NCI-H1694 (cell line): ENCODE results near the gene VEGFD.
"Not testable (repeated sequence)": the region's sequence is repeated elsewhere in the genome, so short reads cannot be mapped to it uniquely, and the experiment has no call there.

Source experiments
- DNase-seq: peaks from one replicate; lab custom pipeline; 2025; lab: John Stamatoyannopoulos, UW

The VEGFD gene

GRCh38 chrX:15358533-15358932 lies 25.7 kb downstream of the VEGFD start:
- no peak for DNase-seq

DNA sequence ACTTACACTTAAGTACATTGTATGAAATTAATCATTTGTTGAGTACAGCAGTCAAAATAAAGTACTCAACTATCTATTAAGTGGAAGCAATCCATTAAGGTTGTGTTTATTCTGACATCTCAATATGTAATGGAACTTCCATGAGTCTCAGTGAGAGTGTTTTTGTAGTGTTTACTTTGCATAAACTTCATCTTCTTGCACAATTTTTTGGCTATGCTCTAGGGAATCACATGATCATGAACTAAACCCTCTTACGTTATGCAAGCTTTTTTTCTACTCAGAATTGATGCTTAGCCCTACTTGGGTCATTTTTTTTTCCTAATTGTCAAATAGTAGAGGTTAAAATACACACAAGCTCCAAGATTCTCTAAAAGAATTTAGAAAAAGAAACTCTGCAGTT lies 27.8 kb downstream of the VEGFD start:
- DNase-seq: no peak

GRCh38 chrX:15350329-15350996 lies 33.8 kb downstream of the VEGFD start:
- DNase-seq: no peak

GRCh38 chrX:15349046-15349445 lies 35.2 kb downstream of the VEGFD start:
- DNase-seq: peak; percentile 77

- no peak for DNase-seq
Measured at GRCh38 chrX:15345976-15346375, 38.2 kb downstream of the VEGFD start.

- DNase-seq: no peak
Measured at GRCh38 chrX:15344106-15344505, 40.1 kb downstream of the VEGFD start.

DNA sequence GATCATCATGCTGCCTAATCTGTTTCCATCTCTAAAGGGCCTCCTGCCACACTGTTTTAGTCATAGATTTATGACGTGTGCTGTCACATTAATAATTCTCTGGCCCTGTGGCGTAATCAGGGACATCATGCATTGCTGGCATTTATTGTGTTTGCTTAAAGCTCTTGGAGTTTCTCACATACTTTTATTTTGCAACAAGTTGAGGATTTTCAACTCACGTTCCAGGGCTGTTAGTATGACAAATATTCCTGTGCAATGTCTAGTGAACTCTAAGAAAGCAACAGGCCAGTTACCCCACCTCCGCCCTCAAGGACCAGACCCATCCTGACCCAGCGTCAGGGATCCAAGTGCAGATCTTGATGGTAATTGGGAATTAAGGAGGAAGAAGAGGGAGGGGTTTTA lies 41.1 kb downstream of the VEGFD start:
- DNase-seq: no peak

DNA sequence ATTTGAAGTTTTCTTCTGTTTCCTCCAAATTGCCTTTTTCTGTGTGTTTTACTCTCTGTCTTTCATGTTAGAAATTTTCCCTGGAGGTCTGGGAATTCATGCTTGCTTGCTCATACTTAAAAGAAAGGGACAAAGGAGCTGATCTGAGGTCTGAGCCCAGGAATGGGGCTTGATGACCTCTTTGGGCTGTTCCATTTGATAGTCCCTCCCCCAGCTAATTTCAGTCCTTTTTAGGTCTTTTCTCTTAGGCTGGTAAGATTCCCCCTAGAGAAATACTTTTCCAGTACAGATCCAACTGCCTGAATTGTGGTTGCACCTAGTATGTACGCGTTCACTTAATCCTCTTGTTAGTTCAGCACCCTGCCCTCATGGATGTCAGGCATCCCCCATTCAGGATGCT lies 43.3 kb downstream of the VEGFD start:
- DNase-seq: no peak

GRCh38 chrX:15336023-15336413 lies 48.2 kb downstream of the VEGFD start:
- DNase-seq: no peak

- DNase-seq: peak; percentile 74
Measured at GRCh38 chrX:15335135-15336022, 48.8 kb downstream of the VEGFD start, which contains the start of gene PIGA. PIGA (minus strand) TSS chrX:15335523; CDS start chrX:15331930, 3,593 bp downstream.

DNA sequence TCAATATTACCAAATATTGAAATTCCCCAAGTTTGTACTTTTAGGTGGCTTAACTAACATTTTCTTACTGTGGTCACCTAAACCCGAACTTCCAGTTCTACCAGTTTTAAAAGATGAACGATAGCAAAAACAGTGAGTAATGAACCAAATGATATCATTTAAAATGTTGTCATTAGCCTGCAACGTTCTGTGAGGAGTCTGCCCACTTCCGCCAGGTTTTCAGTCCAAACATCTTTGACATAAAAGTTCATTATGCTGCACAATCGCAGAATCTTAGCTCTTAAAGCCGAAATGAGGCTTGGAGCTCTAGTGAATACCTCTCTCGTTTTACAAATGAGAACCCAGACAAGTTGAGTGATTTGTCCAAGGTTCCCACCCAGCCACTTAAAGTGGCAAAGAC lies 49.7 kb downstream of the VEGFD start:
- no peak for DNase-seq

- no peak for DNase-seq
Measured at GRCh38 chrX:15328821-15329220, 55.4 kb downstream of the VEGFD start.

- DNase-seq: no peak
Measured at GRCh38 chrX:15328131-15328530, 56.1 kb downstream of the VEGFD start.

- DNase-seq: no peak
Measured at GRCh38 chrX:15322472-15322871, 61.7 kb downstream of the VEGFD start.

- DNase-seq: no peak
Measured at GRCh38 chrX:15322072-15322471, 62.1 kb downstream of the VEGFD start.

- no peak for DNase-seq
Measured at GRCh38 chrX:15321447-15321846, 62.8 kb downstream of the VEGFD start.

- no peak for DNase-seq
Measured at GRCh38 chrX:15320297-15320696, 63.9 kb downstream of the VEGFD start.

DNA sequence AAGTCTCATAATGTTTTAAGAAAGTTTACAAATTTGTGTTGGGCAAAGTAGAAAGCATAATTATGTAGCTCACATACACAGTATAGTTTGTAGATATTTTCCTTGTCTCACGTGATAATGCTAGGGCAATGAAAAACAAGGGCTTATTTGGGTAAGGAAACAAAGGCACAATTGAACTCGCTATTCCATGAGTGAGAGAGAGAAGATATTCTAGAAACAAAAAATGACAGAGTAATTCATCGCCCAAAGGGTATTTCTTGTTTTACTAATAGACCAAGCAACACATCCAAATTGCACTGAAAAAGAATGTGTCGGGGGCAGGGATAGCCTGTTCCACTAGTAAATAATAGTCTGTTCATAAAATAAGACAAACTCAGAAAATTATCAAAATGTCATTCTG lies 65.1 kb downstream of the VEGFD start:
- DNase-seq: no peak

GRCh38 chrX:15315509-15315908 lies 68.7 kb downstream of the VEGFD start, which contains the start of gene ASB11:
ASB11 (minus strand) TSS chrX:15315640; CDS start chrX:15315605, 35 bp downstream.
- no peak for DNase-seq

DNA sequence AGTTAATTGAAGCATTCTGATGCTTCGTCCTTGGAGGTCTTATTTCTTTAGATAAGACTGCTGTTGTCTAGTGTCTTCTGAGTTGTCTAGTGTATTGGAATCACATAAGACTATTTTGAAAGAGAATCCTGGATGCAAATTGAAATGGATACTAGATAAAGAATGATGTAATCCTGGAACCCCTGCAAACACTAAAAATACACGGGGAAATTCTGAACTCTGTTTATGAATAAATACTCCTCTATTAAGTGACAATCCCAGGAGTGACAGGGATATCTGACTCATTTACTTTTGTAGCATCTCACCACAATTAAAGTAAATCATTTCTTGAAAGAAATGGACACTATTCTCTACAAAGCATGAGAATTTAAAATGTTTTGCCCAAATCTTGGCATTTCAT lies 69.7 kb downstream of the VEGFD start:
- DNase-seq: no peak

GRCh38 chrX:15311119-15311518 lies 73.1 kb downstream of the VEGFD start:
- DNase-seq: no peak

DNA sequence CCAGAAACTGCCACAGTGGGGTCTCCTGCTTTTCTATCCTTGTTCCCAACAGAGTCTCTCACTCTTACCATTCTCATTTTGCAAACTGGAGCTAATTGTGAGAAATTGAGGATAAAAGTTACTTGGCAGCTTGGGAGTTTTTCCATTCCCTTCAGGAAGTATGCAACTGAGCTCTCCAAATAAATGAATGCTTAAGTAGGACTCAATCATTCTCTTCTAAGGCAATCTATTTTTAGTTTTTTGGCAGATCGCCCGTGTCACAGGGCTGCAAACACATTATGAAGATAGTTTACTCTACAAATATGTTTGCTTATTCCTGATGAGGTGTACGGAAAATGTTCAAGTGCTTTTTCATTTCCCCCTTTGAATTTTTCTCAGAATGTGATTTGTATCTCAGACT lies 74.1 kb downstream of the VEGFD start:
- DNase-seq: no peak

DNA sequence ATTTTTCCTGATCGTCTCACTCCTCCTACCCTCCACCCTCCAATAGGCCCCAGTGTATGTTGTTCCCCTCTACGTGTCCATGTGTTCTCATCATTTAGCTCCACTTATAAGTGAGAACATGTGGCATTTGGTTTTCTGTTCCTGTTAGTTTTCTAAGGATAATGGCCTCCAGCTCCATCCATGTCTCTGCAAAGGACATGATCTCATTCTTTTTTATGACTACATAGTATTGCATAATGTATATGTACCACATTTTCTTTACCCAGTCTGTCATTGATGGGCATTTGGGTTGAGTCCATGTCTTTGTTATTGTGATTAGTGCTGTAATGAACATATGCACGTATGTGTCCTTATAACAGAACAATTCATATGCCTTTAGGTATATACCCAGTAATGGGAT lies 78.3 kb downstream of the VEGFD start:
- DNase-seq: not testable (repeated sequence)
